Lung (tissue), 16 donors: ENCODE data around the gene ZNF672. TPM values are rescaled to one million over a fixed set of nuclear protein-coding genes. Genes with fewer than 3 reads are reported as not detected.
"Not testable (repeated sequence)": the region's sequence is repeated elsewhere in the genome, so short reads cannot be mapped to it uniquely, and the experiment has no call there.

Source experiments
- ATAC-seq: fragments of 200-7000 bp; cut with Tn5 transposase; one replicate; pipeline ENCODE4 v1.9.1; 2020; ENCODE audit warnings: moderate number of reproducible peaks; ENCODE audit not compliant: insufficient read depth, low FRiP score
- DNase-seq, 3 donors: peaks; one replicate each; pipeline ENCODE4 v3.0.0-alpha.2; 2013 to 2017
- H3K27ac ChIP-seq, 2 donors: one replicate each; pipeline ENCODE4 v1.5.1; 2013; ENCODE audit warnings: mild to moderate bottlenecking in 2 of 2, moderate library complexity in 2 of 2, control low read depth in 1 of 2, inconsistent platforms in 1 of 2, low read depth in 1 of 2, low read length in 1 of 2
- H3K27me3 ChIP-seq, 3 donors: one replicate each; pipeline ENCODE4 v1.5.1; 2013; ENCODE audit warnings: low read length in 2 of 3; ENCODE audit not compliant: control insufficient read depth in 3 of 3, insufficient read depth in 3 of 3
- H3K36me3 ChIP-seq, 4 donors: one replicate each; pipeline ENCODE4 v1.5.1; 2013; ENCODE audit warnings: low read length in 4 of 4, mild to moderate bottlenecking in 1 of 4, moderate library complexity in 1 of 4; ENCODE audit not compliant: control insufficient read depth in 4 of 4, insufficient read depth in 4 of 4
- H3K4me1 ChIP-seq, 5 donors: one replicate each; pipeline ENCODE4 v1.5.1; 2013; ENCODE audit warnings: low read length in 5 of 5, mild to moderate bottlenecking in 2 of 5, moderate library complexity in 1 of 5; ENCODE audit not compliant: control insufficient read depth in 5 of 5, insufficient read depth in 5 of 5
- H3K4me3 ChIP-seq: one replicate; pipeline ENCODE4 v1.5.1; 2013; ENCODE audit warnings: mild to moderate bottlenecking, control low read depth, moderate library complexity
- H3K9ac ChIP-seq, 2 donors: one replicate each; pipeline ENCODE4 v1.5.1; 2013; ENCODE audit warnings: low read length in 2 of 2, control low read depth in 1 of 2; ENCODE audit not compliant: insufficient read depth in 1 of 2
- H3K9me3 ChIP-seq, 4 donors: one replicate each; pipeline ENCODE4 v1.5.1; 2013; ENCODE audit warnings: low read length in 3 of 4, mild to moderate bottlenecking in 1 of 4, moderate library complexity in 1 of 4; ENCODE audit not compliant: control insufficient read depth in 4 of 4, insufficient read depth in 3 of 4
- WGBS, 2 donors: extraction: QIAGEN DNeasy Blood & Tissue Kit; methylation state at CpG; one replicate each; pipeline ENCODE4 v1.1.7; 2013; 5-methylcytosine and 5-hydroxymethylcytosine counted together
- long read RNA-seq, 5 donors: transcript quantifications; one replicate each; lab custom pipeline, GENCODE V29; 2026
- polyA plus RNA-seq, 2 donors: library from polyadenylated mRNA; stranded (reverse); fragments of 200-250 nt; gene quantifications; one replicate each; pipeline ENCODE4 v1.2.1, GENCODE V29; 2013
- total RNA-seq, 2 donors: library from RNA; depleted of rRNA in 1 of 2; stranded (reverse); fragments of >200 nt in 1 of 2; gene quantifications; one replicate each; pipeline ENCODE4 v1.2.1, GENCODE V29; 2014 to 2021
- TF ChIP-seq, protein P1 (sequence below): IDR thresholded peaks from 2 replicates; pipeline ENCODE4 v1.5.1; 2012; ENCODE audit warnings: mild to moderate bottlenecking; ENCODE audit errors: control extremely low read depth, extremely low read depth
- donor health status: control.
- donor health status: control.
- donor health status: Bipolar disorder and iron deficiency.
- donor health status: healthy.
- donor health status: DM: yes; HTN: yes; CAD: no.

ZNF672 gene
- total RNA-seq, result 10 to 100 TPM; 31.1 to 41.3 TPM
- polyA plus RNA-seq, result 10 to 100 TPM; 17.1 to 31.5 TPM
- long read RNA-seq, donor 1, partial matches to known transcripts, result 12 of 16 reads
- long read RNA-seq, donor 1, other reads (novel, unspliced or antisense), result 0 of 16 reads
- long read RNA-seq, donor 2, partial matches to known transcripts, result 0 of 2 reads
- long read RNA-seq, donor 2, other reads (novel, unspliced or antisense), result 0 of 2 reads
- long read RNA-seq, donor 3, transcript ZNF672-201 (4 exons, 2,989 nt), result major isoform, 5 of 5 reads
- long read RNA-seq, donor 3, partial matches to known transcripts, result 0 of 5 reads
- long read RNA-seq, donor 3, other reads (novel, unspliced or antisense), result 0 of 5 reads
- long read RNA-seq, donor 4, partial matches to known transcripts, result 0 of 1 reads
- long read RNA-seq, donor 4, other reads (novel, unspliced or antisense), result 0 of 1 reads
- long read RNA-seq, donor 5, transcript ZNF672-201 (4 exons, 2,989 nt), result major isoform, 6 of 15 reads
- long read RNA-seq, donor 5, partial matches to known transcripts, result 8 of 15 reads
- long read RNA-seq, donor 5, other reads (novel, unspliced or antisense), result 0 of 15 reads

DNA sequence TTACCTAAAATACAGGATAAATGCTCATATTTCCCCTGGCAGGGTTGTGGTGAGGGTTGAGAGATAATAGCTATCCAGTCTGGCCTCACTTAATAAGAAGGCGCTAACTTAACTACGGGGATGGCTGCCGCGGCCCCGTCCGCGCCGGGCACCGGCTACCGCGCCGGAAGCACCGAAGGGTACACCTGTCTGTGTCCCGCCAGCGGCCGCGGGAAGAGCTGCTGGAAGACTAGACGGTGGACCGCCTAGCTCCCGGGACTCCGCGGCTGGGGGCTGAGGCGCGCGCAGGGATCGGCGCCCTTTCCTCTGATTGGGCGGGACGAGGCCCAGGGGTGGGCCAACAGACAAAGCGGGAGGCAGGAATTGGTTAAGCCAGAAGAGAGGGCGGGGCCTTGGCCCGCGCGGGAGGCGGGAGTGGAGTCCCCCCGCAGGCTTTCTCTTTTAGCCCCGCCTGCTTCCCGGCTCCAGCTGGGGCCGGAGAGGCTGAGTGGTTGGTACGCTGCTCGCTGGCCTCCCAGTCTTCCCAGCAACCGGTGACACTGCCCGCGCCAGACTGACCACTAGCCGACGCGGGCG, at the start of gene ZNF672:
TSS of gene ZNF672 (plus strand) at position 444 of the 576 bp plus-strand sequence. CDS start 9,051 bp downstream, outside the sequence.
- H3K9me3 ChIP-seq, result no peaks in the 10 kb centered on the region
- H3K36me3 ChIP-seq, result peaks cover 0 to 5% (median 1%) of the 10 kb centered on the region in 4 donors
- no peaks in the 10 kb centered on the region for H3K27me3 ChIP-seq
- peak within 1 kb of the TSS; percentile 99 to 100 for H3K27ac ChIP-seq
- H3K4me3 ChIP-seq, result peak within 1 kb of the TSS; percentile 83
- DNase-seq (peak; percentile 99), ATAC-seq (peak; percentile 94)
- TF ChIP-seq, protein P1, sequence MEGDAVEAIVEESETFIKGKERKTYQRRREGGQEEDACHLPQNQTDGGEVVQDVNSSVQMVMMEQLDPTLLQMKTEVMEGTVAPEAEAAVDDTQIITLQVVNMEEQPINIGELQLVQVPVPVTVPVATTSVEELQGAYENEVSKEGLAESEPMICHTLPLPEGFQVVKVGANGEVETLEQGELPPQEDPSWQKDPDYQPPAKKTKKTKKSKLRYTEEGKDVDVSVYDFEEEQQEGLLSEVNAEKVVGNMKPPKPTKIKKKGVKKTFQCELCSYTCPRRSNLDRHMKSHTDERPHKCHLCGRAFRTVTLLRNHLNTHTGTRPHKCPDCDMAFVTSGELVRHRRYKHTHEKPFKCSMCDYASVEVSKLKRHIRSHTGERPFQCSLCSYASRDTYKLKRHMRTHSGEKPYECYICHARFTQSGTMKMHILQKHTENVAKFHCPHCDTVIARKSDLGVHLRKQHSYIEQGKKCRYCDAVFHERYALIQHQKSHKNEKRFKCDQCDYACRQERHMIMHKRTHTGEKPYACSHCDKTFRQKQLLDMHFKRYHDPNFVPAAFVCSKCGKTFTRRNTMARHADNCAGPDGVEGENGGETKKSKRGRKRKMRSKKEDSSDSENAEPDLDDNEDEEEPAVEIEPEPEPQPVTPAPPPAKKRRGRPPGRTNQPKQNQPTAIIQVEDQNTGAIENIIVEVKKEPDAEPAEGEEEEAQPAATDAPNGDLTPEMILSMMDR, result no peak
- H3K9ac ChIP-seq, result peak within 1 kb of the TSS; percentile 93 to 96
- 0 to 1% methylated on average over 42 to 48 of the region's 48 CpGs for WGBS, 2 donors
- peaks cover 4 to 21% (median 8%) of the 10 kb centered on the region in 5 donors for H3K4me1 ChIP-seq

DNA sequence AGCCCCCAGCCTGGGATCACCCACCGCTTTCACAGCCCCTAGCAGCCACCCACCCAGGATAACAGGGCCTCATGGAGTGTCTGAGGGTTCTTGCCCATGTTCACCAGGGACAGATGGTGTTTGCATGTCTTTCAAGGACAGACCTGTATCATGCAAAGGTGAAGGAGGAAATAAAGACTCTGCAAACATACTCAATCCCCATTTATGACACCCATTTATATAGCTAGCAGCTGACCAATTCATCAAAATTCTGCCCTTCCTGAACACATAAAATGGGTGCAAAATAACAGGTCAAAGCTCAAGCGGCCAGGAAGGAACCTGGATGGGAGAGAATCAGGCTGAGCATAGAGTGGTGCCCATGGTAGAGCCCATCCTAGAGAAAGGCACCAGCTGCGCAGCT, 49.7 kb upstream of the ZNF672 start:
- DNase-seq (no peak), ATAC-seq (no peak)
- WGBS, 2 donors, result 80 to 94% methylated on average over 3 of the region's 3 CpGs
- peaks cover 0 to 2% (median 0%) of the 10 kb centered on the region in 4 donors for H3K9me3 ChIP-seq
- H3K9ac ChIP-seq, result no peak overlapping the region
- H3K4me1 ChIP-seq, result no peaks in the 10 kb centered on the region
- TF ChIP-seq, protein P1, result no peak
- H3K27me3 ChIP-seq, result no peaks in the 10 kb centered on the region
- H3K36me3 ChIP-seq, result no peaks in the 10 kb centered on the region
- no peak overlapping the region for H3K4me3 ChIP-seq
- H3K27ac ChIP-seq, result no peak overlapping the region

DNA sequence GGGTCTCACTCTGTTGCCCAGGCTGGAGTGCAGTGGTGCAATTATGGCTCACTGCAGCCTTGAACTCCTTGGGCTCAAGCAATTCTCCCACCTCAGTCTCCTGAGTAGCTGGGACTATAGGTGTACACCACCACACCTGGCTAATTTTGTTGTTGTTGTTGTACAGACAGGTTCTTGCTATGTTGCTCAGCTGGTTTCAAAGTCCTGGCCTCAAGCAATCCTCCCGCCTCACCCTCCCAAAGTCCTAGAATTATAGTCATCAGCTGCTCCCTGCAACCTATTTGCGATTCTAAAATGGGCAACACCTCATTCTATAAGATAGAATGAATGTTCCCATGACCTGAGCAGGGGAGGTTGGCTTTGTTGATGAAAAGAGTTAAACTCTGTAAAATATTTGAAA, 48.7 kb upstream of the ZNF672 start:
- not testable (repeated sequence) for ATAC-seq
- 82 to 89% methylated on average over 2 of the region's 2 CpGs for WGBS, 2 donors

DNA sequence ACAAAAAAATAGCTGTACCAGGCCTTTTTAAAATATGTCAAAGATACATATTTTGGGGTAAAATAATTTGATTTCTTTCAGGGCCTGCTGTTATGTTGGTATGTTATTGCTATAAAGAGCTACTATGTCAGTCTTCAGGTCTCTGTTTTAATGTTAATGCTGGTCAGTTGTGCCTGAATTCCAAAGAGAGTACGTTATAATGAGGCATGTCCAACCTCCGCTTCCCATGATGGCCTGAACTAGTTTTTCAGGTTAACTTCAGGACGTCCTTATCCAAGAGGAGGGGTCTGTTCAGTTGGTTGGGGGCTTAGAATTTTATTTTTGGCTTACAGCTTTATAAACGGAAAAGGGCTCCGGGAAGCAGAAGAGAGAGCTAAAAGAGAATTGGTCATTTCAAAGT, 47.6 kb upstream of the ZNF672 start:
- DNase-seq, result no peak
- Histone ChIP-seq H3K27ac (no peak overlapping the region), H3K9me3 (peaks cover 0 to 8% (median 3%) of the 10 kb centered on the region in 4 donors), H3K27me3 (no peaks in the 10 kb centered on the region), H3K36me3 (no peaks in the 10 kb centered on the region), H3K4me1 (no peaks in the 10 kb centered on the region), H3K4me3 (no peak overlapping the region), H3K9ac (no peak overlapping the region)
- WGBS, 2 donors, result 82 to 89% methylated on average over 5 of the region's 5 CpGs
- TF ChIP-seq, protein P1, result no peak
- no peak for ATAC-seq

More for the DNA sequence above, 48.7 kb upstream of the ZNF672 start:
- H3K9ac ChIP-seq, H3K27me3 ChIP-seq, H3K4me3 ChIP-seq, DNase-seq, H3K27ac ChIP-seq, H3K36me3 ChIP-seq, H3K9me3 ChIP-seq, H3K4me1 ChIP-seq: not testable (repeated sequence)
